ENCODE data around the gene SYNM. TPM values are rescaled to one million over a fixed set of nuclear protein-coding genes. Genes with fewer than 3 reads are reported as not detected.

SYNM gene
- total and polyA plus RNA-seq, 2 of the 8 experiments (the other 6 are each of a cell fraction or from before 2014, with no cell fraction given) = 0.89 to 2.0 TPM

DNA sequence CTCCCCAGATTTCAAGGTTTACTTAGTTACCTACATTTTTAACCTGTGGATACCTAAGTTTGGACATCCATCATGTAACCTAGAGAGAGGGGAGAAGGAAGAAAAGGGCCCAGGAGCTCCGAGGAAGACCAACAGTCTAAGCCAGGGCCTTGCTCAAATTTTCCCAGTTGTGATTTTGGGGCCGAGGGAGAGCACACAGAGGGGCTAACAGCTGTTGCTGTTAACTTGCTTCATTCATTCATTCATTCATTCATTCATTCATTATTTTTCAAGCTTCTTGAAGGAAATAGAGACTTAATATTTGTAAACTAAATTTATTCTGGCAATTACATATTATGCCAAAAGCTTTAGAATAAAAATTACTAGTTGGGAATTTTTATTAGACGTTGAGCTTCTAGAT lies 22.9 kb downstream of the SYNM start:
- no peak for DNase-seq (ENCODE audit: low read depth in 1 of 2, low spot score in 2 of 2)
- no peak overlapping the region for H2AK5ac ChIP-seq (ENCODE audit: low read depth, low read length)
- no peak overlapping the region for H3K14ac ChIP-seq (ENCODE audit: insufficient read length)
- TF ChIP-seq YY1 (IDR thresholded peaks at IDR 0.05; ENCODE audit: low read depth, low read length) (no peak), RXRA (IDR thresholded peaks at IDR 0.05; ENCODE audit: insufficient read depth, low read depth, low read length) (no peak), BACH1 (IDR thresholded peaks at IDR 0.05; ENCODE audit: low read length) (no peak)
- H3K9ac ChIP-seq (replicated peaks in 1 of 4; ENCODE audit: extremely low read depth in 1 of 4, low read depth in 3 of 4, low read length in 3 of 4) = no peak overlapping the region
- H3K4me3 ChIP-seq (ENCODE audit: extremely low read depth in 1 of 4, insufficient read depth in 2 of 4, low read depth in 3 of 4, low read length in 4 of 4) = no peak overlapping the region
- H3K23ac ChIP-seq (ENCODE audit: insufficient read length) = no peak overlapping the region
- H3K18ac ChIP-seq (ENCODE audit: extremely low read depth, low read length) = no peak overlapping the region
- H2BK5ac ChIP-seq (ENCODE audit: low read depth, low read length) = no peak overlapping the region
- no peak overlapping the region for H2BK12ac ChIP-seq (ENCODE audit: low read depth, low read length)
- H3K4me1 ChIP-seq (replicated peaks in 1 of 4; ENCODE audit: control insufficient read depth in 3 of 4, insufficient read depth in 4 of 4, low read length in 3 of 4) = peaks cover 0 to 18% (median 5%) of the 10 kb centered on the region in 4 experiments; a peak in 5 of 7 replicates
- 95% methylated on average over 3 of the region's 3 CpGs; no CpG with 5 or more reads in 1 of the 2 experiments for WGBS, 2 experiments (ENCODE audit: extremely low coverage in 1 of 2, insufficient coverage in 1 of 2, insufficient read length in 1 of 2, insufficient replicate concordance in 2 of 2, low coverage in 1 of 2, low lambda C conversion rate in 2 of 2, missing lambda C conversion rate in 1 of 2)
- H4K20me1 ChIP-seq (replicated peaks in 1 of 2; ENCODE audit: control insufficient read depth in 1 of 2, insufficient read depth in 2 of 2, low read length in 2 of 2) = no peaks in the 10 kb centered on the region
- no peaks in the 10 kb centered on the region for H3K79me1 ChIP-seq (ENCODE audit: low read depth, low read length)
- no peak for FAIRE-seq
- no peak overlapping the region for H3K4me2 ChIP-seq (ENCODE audit: insufficient read depth in 1 of 2, low read depth in 2 of 2, low read length in 2 of 2)
- no peak overlapping the region for H2BK120ac ChIP-seq (replicated peaks; ENCODE audit: low read depth, low read length)
- H3K56ac ChIP-seq (replicated peaks; ENCODE audit: insufficient read length, low read depth, low read length) = no peak overlapping the region
- no peaks in the 10 kb centered on the region for H3K79me2 ChIP-seq (ENCODE audit: control insufficient read depth in 1 of 2, insufficient read depth in 2 of 2, low read length in 2 of 2)
- H3K36me3 ChIP-seq (ENCODE audit: control insufficient read depth in 2 of 4, insufficient read depth in 4 of 4, low read length in 3 of 4) = no peaks in the 10 kb centered on the region
- H4K5ac ChIP-seq (ENCODE audit: insufficient read length, low read depth, low read length) = no peak overlapping the region
- no peaks in the 10 kb centered on the region for H3K9me3 ChIP-seq (ENCODE audit: insufficient read depth in 2 of 2, low read depth in 1 of 2, low read length in 1 of 2)
- H3K27me3 ChIP-seq (replicated peaks in 1 of 4; ENCODE audit: control insufficient read depth in 3 of 4, extremely low read depth in 1 of 4, insufficient read depth in 3 of 4, low read length in 3 of 4) = no peaks in the 10 kb centered on the region
- H2AFZ ChIP-seq (ENCODE audit: low read length) = no peak overlapping the region
- H3K23me2 ChIP-seq (ENCODE audit: low read depth, low read length) = no peaks in the 10 kb centered on the region
- ChIA-PET POLR2A (ENCODE audit: partially characterized antibody) (no interaction called here), CTCF (ENCODE audit: partially characterized antibody) (interaction anchor here (0.6 to 3.5 kb wide), 6 partner anchors 10 to 86 kb away, joined by 3 to 11 read pairs (median 3); no protein-coding TSS in a partner anchor)
- no peak overlapping the region for H2BK15ac ChIP-seq (ENCODE audit: low read length)
- no peak overlapping the region for H3K4ac ChIP-seq (replicated peaks; ENCODE audit: insufficient read length, low read depth, low read length)
- H3K27ac ChIP-seq (ENCODE audit: low read depth, low read length) = no peak overlapping the region
- no peak overlapping the region for H4K91ac ChIP-seq (replicated peaks; ENCODE audit: insufficient read length, low read length)
- no peak overlapping the region for H4K8ac ChIP-seq (ENCODE audit: extremely low read depth, insufficient read depth, low read length)
- H2BK20ac ChIP-seq (ENCODE audit: low read length) = no peak overlapping the region
